K562 (cell line): ENCODE results near the gene MINK1. TPM values are rescaled to one million over a fixed set of nuclear protein-coding genes. Genes with fewer than 3 reads are reported as not detected.

Experiments
- ATAC-seq: fragments of 200-7000 bp; cut with Tn5 transposase; 3 replicates; pipeline ENCODE4 v1.9.1; 2020; ENCODE audit warnings: moderate library complexity
- BruUV-seq: library from RNA; stranded (reverse); fragments of 400-500 nt; replicated peaks from 2 replicates; lab custom pipeline; 2021; lab: Mats Ljungman, UMichigan
- CTCF ChIA-PET: fragments of 300-600 bp; formaldehyde crosslinking; extraction: SDS; loops from one replicate; lab custom pipeline; 2021; ENCODE audit warnings: low intra/inter-chr PET ratio; lab: Yijun Ruan, JAX
- POLR2A ChIA-PET: fragments of 300-600, 350-650 bp; sonication (Branson Sonifier 250); formaldehyde crosslinking; extraction: SDS; loops from one replicate; lab custom pipeline; 2021; ENCODE audit warnings: antibody characterized with exemption, inconsistent platforms; lab: Yijun Ruan, JAX
- DNase-seq, 4 experiments: peaks; one replicate each; pipeline versions ENCODE4 v3.0.0 to v3.0.0-alpha.2; 2011 to 2018; ENCODE audit warnings: low spot score in 3 of 4, mixed read lengths in 3 of 4; ENCODE audit errors: extremely low read depth in 1 of 4
- FAIRE-seq: peaks from 2 replicates; lab custom pipeline; 2011; peaks lifted over from hg19 to GRCh38; lab: Jason Lieb, UNC
- H2AFZ ChIP-seq: 2 replicates; pipeline ENCODE4 v1.6.0; 2011; ENCODE audit warnings: low read depth, low read length, control low read depth, inconsistent platforms
- H3K27ac ChIP-seq: fragments of 200-600 bp; 3 replicates; pipeline ENCODE4 v1.8.0; 2011; ENCODE audit warnings: low read depth, mild to moderate bottlenecking, control low read depth, inconsistent platforms, low read length, moderate library complexity, mixed read lengths; ENCODE audit errors: extremely low read depth
- H3K27me3 ChIP-seq, 2 experiments: fragments of 300-600 bp in 1 of 2; 2 replicates in 1 of 2; 3 replicates in 1 of 2; pipeline versions ENCODE4 v1.6.0 to v1.8.0; 2011; ENCODE audit warnings: inconsistent platforms in 2 of 2, low read length in 2 of 2, mild to moderate bottlenecking in 1 of 2, mixed read lengths in 1 of 2, moderate library complexity in 1 of 2; ENCODE audit not compliant: control insufficient read depth in 2 of 2, insufficient read depth in 2 of 2
- H3K36me3 ChIP-seq: fragments of 300-600 bp; 3 replicates; pipeline ENCODE4 v1.8.0; 2011; ENCODE audit warnings: mild to moderate bottlenecking, low read length, inconsistent platforms; ENCODE audit not compliant: control insufficient read depth, insufficient read depth
- H3K4me1 ChIP-seq, 2 experiments: fragments of 200-600 bp in 1 of 2; replicated peaks in 1 of 2; 2 replicates in 1 of 2; 3 replicates in 1 of 2; pipeline versions ENCODE4 v1.5.1 to v1.8.0; 2011; ENCODE audit warnings: inconsistent platforms in 2 of 2, low read length in 2 of 2, mild to moderate bottlenecking in 1 of 2, mixed read lengths in 1 of 2, moderate library complexity in 1 of 2; ENCODE audit not compliant: control insufficient read depth in 2 of 2, insufficient read depth in 2 of 2
- H3K4me2 ChIP-seq: 2 replicates; pipeline ENCODE4 v1.6.1; 2011; ENCODE audit warnings: low read length, control low read depth, inconsistent platforms, mixed read lengths; ENCODE audit not compliant: insufficient read depth
- H3K4me3 ChIP-seq: fragments of 200-600 bp; sonication (generic), shearing (Covaris generic); 2 replicates; pipeline ENCODE4 v1.5.1; 2016; ENCODE audit warnings: control low read depth, inconsistent platforms
- H3K79me2 ChIP-seq: fragments of 200-600 bp; 3 replicates; pipeline ENCODE4 v1.8.0; 2011; ENCODE audit warnings: low read length, inconsistent platforms; ENCODE audit not compliant: control insufficient read depth, insufficient read depth
- H3K9ac ChIP-seq, 2 experiments: 2 replicates each; pipeline versions ENCODE4 v1.6.0 to v1.6.1; 2011; ENCODE audit warnings: low read depth in 2 of 2, low read length in 2 of 2, control low read depth in 1 of 2, inconsistent platforms in 1 of 2, mild to moderate bottlenecking in 1 of 2, mixed read lengths in 1 of 2; ENCODE audit not compliant: insufficient read depth in 1 of 2
- H3K9me1 ChIP-seq: one replicate; pipeline ENCODE4 v1.6.0; 2011; ENCODE audit warnings: inconsistent platforms, mild to moderate bottlenecking, low read length, moderate library complexity; ENCODE audit not compliant: control insufficient read depth, insufficient read depth
- H3K9me3 ChIP-seq: replicated peaks from 2 replicates; pipeline ENCODE4 v1.5.1; 2011; ENCODE audit warnings: low read depth, low read length, inconsistent platforms; ENCODE audit not compliant: control insufficient read depth, insufficient read depth
- H4K20me1 ChIP-seq: replicated peaks from 2 replicates; pipeline ENCODE4 v1.6.1; 2011; ENCODE audit warnings: low read length, inconsistent platforms, mixed read lengths; ENCODE audit not compliant: control insufficient read depth, insufficient read depth
- ARID1B ChIP-seq: fragments of 450-650 bp; IDR thresholded peaks from 2 replicates; pipeline ENCODE4 v1.6.1; 2016; ENCODE audit warnings: antibody characterized with exemption, mild to moderate bottlenecking, inconsistent platforms
- CSDE1 ChIP-seq, 2 experiments: fragments of 450-650 bp; IDR thresholded peaks; 2 replicates each; pipeline ENCODE4 v1.6.1; 2016; ENCODE audit warnings: mild to moderate bottlenecking in 1 of 2
- DPF2 ChIP-seq: fragments of 450-650 bp; IDR thresholded peaks from 2 replicates; pipeline ENCODE4 v1.6.1; 2016
- EGR1 ChIP-seq: fragments of 450-650 bp; conservative IDR thresholded peaks from 2 replicates; pipeline ENCODE4 v1.6.1; 2017; ENCODE audit warnings: mild to moderate bottlenecking
- FOS ChIP-seq: IDR thresholded peaks from 3 replicates; pipeline ENCODE4 v1.6.1; 2011; ENCODE audit not compliant: insufficient read length; ENCODE audit errors: extremely low read depth
- FOXM1 ChIP-seq, 2 experiments: fragments of 450-650 bp in 1 of 2; sonication (generic) in 1 of 2; formaldehyde crosslinking in 1 of 2; IDR thresholded peaks; 2 replicates each; pipeline versions ENCODE4 v1.6.1 to v1.9.0; 2017 to 2022; ENCODE audit warnings: low read depth in 2 of 2, mild to moderate bottlenecking in 2 of 2, missing genetic modification reagents in 1 of 2, moderate library complexity in 1 of 2
- HDGF ChIP-seq: fragments of 450-650 bp; IDR thresholded peaks from 2 replicates; pipeline ENCODE4 v1.6.1; 2016
- MBD2 ChIP-seq: sonication (generic); IDR thresholded peaks from 2 replicates; pipeline ENCODE4 v1.6.1; 2016; ENCODE audit warnings: low read depth, borderline replicate concordance
- MXI1 ChIP-seq: IDR thresholded peaks from 2 replicates; pipeline ENCODE4 v1.6.1; 2011; ENCODE audit warnings: low read depth, mild to moderate bottlenecking, improper control_type of control experiment, low read length
- NEUROD1 ChIP-seq: fragments of 150-350 bp; IDR thresholded peaks from 2 replicates; pipeline ENCODE4 v1.6.1; 2014; ENCODE audit warnings: borderline replicate concordance, low read length, low read depth; ENCODE audit not compliant: partially characterized antibody
- NFIC ChIP-seq: fragments of 450-650 bp; IDR thresholded peaks from 2 replicates; pipeline ENCODE4 v1.6.1; 2017; ENCODE audit warnings: mild to moderate bottlenecking, inconsistent platforms
- NR2C2 ChIP-seq, 2 experiments: fragments of 200-800 bp in 1 of 2; sonication (Bioruptor generic) in 1 of 2; sonication (generic) in 1 of 2; formaldehyde crosslinking in 1 of 2; IDR thresholded peaks; 2 replicates each; pipeline versions ENCODE4 v1.6.1 to v1.8.0; 2016 to 2022; ENCODE audit warnings: mild to moderate bottlenecking in 1 of 2, missing compliant biosample characterization in 1 of 2, missing genetic modification characterization in 1 of 2, missing genetic modification reagents in 1 of 2
- RCOR1 ChIP-seq, 2 experiments: IDR thresholded peaks; 2 replicates each; pipeline ENCODE4 v1.6.1; 2012; ENCODE audit warnings: low read depth in 2 of 2, low read length in 2 of 2, borderline replicate concordance in 1 of 2, improper control_type of control experiment in 1 of 2
- SAP30 ChIP-seq: fragments of 200-600 bp; sonication (generic); IDR thresholded peaks from 2 replicates; pipeline ENCODE4 v1.6.1; 2012; ENCODE audit warnings: borderline replicate concordance, low read depth, mild to moderate bottlenecking, moderate library complexity, low read length, control low read depth, inconsistent platforms; ENCODE audit not compliant: insufficient read depth, poor library complexity, severe bottlenecking
- SIN3A ChIP-seq, 2 experiments: fragments of 150-350 bp in 1 of 2; IDR thresholded peaks; 2 replicates each; pipeline ENCODE4 v1.6.1; 2011 to 2016; ENCODE audit warnings: borderline replicate concordance in 2 of 2, low read depth in 2 of 2, low read length in 2 of 2, mild to moderate bottlenecking in 2 of 2, moderate library complexity in 2 of 2; ENCODE audit not compliant: control insufficient read depth in 1 of 2
- ZNF143 ChIP-seq: sonication (generic); formaldehyde crosslinking; IDR thresholded peaks from 2 replicates; pipeline ENCODE4 v1.9.0; 2022; ENCODE audit warnings: mild to moderate bottlenecking, missing genetic modification reagents
- ZNF830 ChIP-seq: fragments of 250-450 bp; sonication (Bioruptor Pico); IDR thresholded peaks from 2 replicates; pipeline ENCODE4 v1.5.0; 2021; ENCODE audit warnings: mild to moderate bottlenecking
- ZZZ3 ChIP-seq: fragments of 450-650 bp; IDR thresholded peaks from 2 replicates; pipeline ENCODE4 v1.6.1; 2016; ENCODE audit warnings: antibody characterized with exemption, mild to moderate bottlenecking, moderate library complexity
- WGBS: fragments of 100-300 bp; shearing (Covaris generic); methylation state at CpG from one replicate; pipeline ENCODE4 v1.1.6; 2016; ENCODE audit warnings: low coverage, mixed read lengths; ENCODE audit not compliant: insufficient coverage; ENCODE audit errors: missing lambda C conversion rate; 5-methylcytosine and 5-hydroxymethylcytosine counted together
- in situ Hi-C: fragments of 300-500 bp; cut with MboI; formaldehyde crosslinking; loops from 4 replicates; pipeline ENCODE4 v1.15.0; 2018; ENCODE audit warnings: inconsistent platforms, mixed read lengths
- intact Hi-C: fragments of 100-400 bp; cut with micrococcal nuclease; formaldehyde crosslinking; loops from 2 replicates; pipeline ENCODE4 v1.14.2; 2022
- polyA plus RNA-seq, 8 experiments: library from polyadenylated mRNA; depleted of rRNA in 4 of 8; stranded (reverse) in 5 of 8; unstranded in 3 of 8; fragments of >200 nt; fragmentation: Nextera tagmentation in 2 of 8; fragmentation: Illumina TruSeq in 1 of 8; extraction: Ambion mirVana in 2 of 8; extraction: Trizol in 1 of 8; gene quantifications; 2 replicates each; pipeline versions ENCODE4 v1.2.1 to v1.2.3, GENCODE V29; 2011 to 2014; ENCODE audit warnings: inconsistent platforms in 1 of 8, missing spikeins in 1 of 8
- total RNA-seq, 7 experiments: library from RNA; depleted of rRNA in 6 of 7; stranded (reverse); fragments of >200 nt in 6 of 7; fragmentation: Illumina TruSeq in 2 of 7; extraction: Trizol in 2 of 7; gene quantifications; 2 replicates each; pipeline versions ENCODE4 v1.2.1 to v1.2.3, GENCODE V29; 2011 to 2021; ENCODE audit warnings: low replicate concordance in 1 of 7
- TF ChIP-seq, protein P1 (sequence below): fragments of 450-650 bp; IDR thresholded peaks from 2 replicates; pipeline ENCODE4 v1.7.1; 2018; ENCODE audit warnings: mild to moderate bottlenecking, low read depth; ENCODE audit not compliant: partially characterized antibody

MINK1 gene
- total and polyA plus RNA-seq, 9 of the 15 experiments (the other 6 are each of a cell fraction or from before 2014, with no cell fraction given), result 0.11 to 54.2 (median 14.9) TPM

DNA sequence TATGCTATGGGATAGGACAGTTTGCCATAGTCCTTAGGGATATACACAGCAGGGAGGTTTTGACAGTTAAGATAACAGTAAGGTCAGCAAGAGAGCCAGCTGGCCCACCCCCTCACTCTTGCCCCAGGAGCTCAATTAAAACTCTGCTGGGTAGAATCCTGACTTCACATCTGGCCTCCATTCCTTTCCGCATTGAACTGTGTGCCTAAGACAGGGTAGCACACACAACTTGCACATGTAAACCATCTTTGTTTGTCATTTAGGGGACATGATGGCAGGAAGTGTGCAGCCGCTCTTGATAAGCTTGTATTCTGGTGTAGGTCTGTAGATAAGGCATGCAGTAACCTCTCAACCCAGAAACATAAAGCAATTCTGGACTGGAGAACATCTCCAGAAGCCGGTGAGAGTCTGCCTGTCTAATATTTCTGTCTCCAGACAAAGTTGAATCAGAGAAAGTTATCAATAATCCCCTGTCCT lies 5.2 kb downstream of the MINK1 start:
- Histone ChIP-seq H3K9me3 (no peaks in the 10 kb centered on the region), H3K9ac (peak overlapping the region; percentile 62 to 76; a peak in 3 of 4 replicates), H3K9me1 (no peaks in the 10 kb centered on the region), H3K4me3 (peak overlapping the region; percentile 14), H3K79me2 (peaks cover 92% of the 10 kb centered on the region), H3K4me2 (peak overlapping the region; percentile 79), H3K27me3 (no peaks in the 10 kb centered on the region), H4K20me1 (no peaks in the 10 kb centered on the region), H3K36me3 (peaks cover 24% of the 10 kb centered on the region), H3K4me1 (peaks cover 52 to 57% of the 10 kb centered on the region in 2 experiments), H3K27ac (peak overlapping the region; percentile 92), H2AFZ (peak overlapping the region; percentile 38)
- FAIRE-seq, result peak; percentile 82
- ATAC-seq, result peak; percentile 58
- WGBS, result 0% methylated on average over 3 of the region's 3 CpGs
- no TSS peak for BruUV-seq
- in situ Hi-C loops (no loop called here), intact Hi-C loops (loop anchor here (1.0 kb wide), 1 partner anchor 43 kb away; no protein-coding TSS in a partner anchor)
- ChIA-PET CTCF (no interaction called here), POLR2A (interaction anchor here (0.9 to 1.8 kb wide), 5 partner anchors 15 to 42 kb away, joined by 3 to 6 read pairs (median 4); partner anchors contain the start of gene PSMB6)
- peak in 2 of 4 experiments; percentile 46 to 73 for DNase-seq
- TF ChIP-seq CSDE1 (IDR thresholded peaks at IDR 0.05), result no peak
- no peak for TF ChIP-seq NR2C2 (CRISPR knock-in tag; IDR thresholded peaks at IDR 0.05)
- TF ChIP-seq NR2C2 (tag; IDR thresholded peaks at IDR 0.05), result peak; percentile 73
- TF ChIP-seq MBD2, result no peak
- TF ChIP-seq FOS, result no peak
- TF ChIP-seq DPF2, result peak; percentile 88
- TF ChIP-seq, protein P1, sequence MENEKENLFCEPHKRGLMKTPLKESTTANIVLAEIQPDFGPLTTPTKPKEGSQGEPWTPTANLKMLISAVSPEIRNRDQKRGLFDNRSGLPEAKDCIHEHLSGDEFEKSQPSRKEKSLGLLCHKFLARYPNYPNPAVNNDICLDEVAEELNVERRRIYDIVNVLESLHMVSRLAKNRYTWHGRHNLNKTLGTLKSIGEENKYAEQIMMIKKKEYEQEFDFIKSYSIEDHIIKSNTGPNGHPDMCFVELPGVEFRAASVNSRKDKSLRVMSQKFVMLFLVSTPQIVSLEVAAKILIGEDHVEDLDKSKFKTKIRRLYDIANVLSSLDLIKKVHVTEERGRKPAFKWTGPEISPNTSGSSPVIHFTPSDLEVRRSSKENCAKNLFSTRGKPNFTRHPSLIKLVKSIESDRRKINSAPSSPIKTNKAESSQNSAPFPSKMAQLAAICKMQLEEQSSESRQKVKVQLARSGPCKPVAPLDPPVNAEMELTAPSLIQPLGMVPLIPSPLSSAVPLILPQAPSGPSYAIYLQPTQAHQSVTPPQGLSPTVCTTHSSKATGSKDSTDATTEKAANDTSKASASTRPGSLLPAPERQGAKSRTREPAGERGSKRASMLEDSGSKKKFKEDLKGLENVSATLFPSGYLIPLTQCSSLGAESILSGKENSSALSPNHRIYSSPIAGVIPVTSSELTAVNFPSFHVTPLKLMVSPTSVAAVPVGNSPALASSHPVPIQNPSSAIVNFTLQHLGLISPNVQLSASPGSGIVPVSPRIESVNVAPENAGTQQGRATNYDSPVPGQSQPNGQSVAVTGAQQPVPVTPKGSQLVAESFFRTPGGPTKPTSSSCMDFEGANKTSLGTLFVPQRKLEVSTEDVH, result no peak
- TF ChIP-seq EGR1, result peak; percentile 70
- TF ChIP-seq RCOR1 (IDR thresholded peaks at IDR 0.05; ENCODE audit: borderline replicate concordance in 1 of 2, low read depth in 2 of 2, low read length in 2 of 2), result peak in 1 of 2 experiments; percentile 61; a peak in 2 of 4 replicates
- peak; percentile 23 for TF ChIP-seq NEUROD1
- TF ChIP-seq ARID1B, result peak; percentile 85
- no peak for TF ChIP-seq ZNF830 (CRISPR knock-in tag)
- no peak for TF ChIP-seq HDGF
- no peak for TF ChIP-seq ZNF143 (CRISPR knock-in tag)
- 0 out of 2 replicates have a peak, but pooled peaks have one; percentile 33 for TF ChIP-seq FOXM1 (IDR thresholded peaks at IDR 0.05; ENCODE audit: low read depth)
- TF ChIP-seq FOXM1 (CRISPR knock-in tag; IDR thresholded peaks at IDR 0.05; ENCODE audit: low read depth), result no peak
- TF ChIP-seq MXI1, result no peak
- peak; percentile 49; the same call in 1 of the 2 replicates for TF ChIP-seq NFIC
- 0 out of 4 replicates have a peak, but pooled peaks of 1 of the 2 experiments have one; percentile 41 for TF ChIP-seq SIN3A (IDR thresholded peaks at IDR 0.05; ENCODE audit: borderline replicate concordance in 2 of 2, control insufficient read depth in 1 of 2, low read depth in 2 of 2, low read length in 2 of 2)
- no peak for TF ChIP-seq ZZZ3
- peak; percentile 55 for TF ChIP-seq SAP30
